Keratinocyte (primary cell): Measurements from ENCODE around the gene GASK1A. TPM values are rescaled to one million over a fixed set of nuclear protein-coding genes. Genes with fewer than 3 reads are reported as not detected.

Experiments
- DNase-seq: peaks from one replicate; pipeline ENCODE4 v3.0.0-alpha.2; 2011; ENCODE audit warnings: low read depth, missing footprints, low spot score
- FAIRE-seq: peaks from 2 replicates; lab custom pipeline; 2011; peaks lifted over from hg19 to GRCh38; lab: Jason Lieb, UNC
- H2AFZ ChIP-seq: 2 replicates; pipeline ENCODE4 v1.6.0; 2012; ENCODE audit warnings: low read length, control low read depth, inconsistent platforms; ENCODE audit not compliant: control insufficient read depth
- H3K27ac ChIP-seq: 2 replicates; pipeline ENCODE4 v1.5.1; 2011; ENCODE audit warnings: low read length; ENCODE audit not compliant: control insufficient read depth, insufficient read depth
- H3K27me3 ChIP-seq: 3 replicates; pipeline ENCODE4 v1.6.0; 2011; ENCODE audit warnings: low read length; ENCODE audit not compliant: control insufficient read depth, insufficient read depth; ENCODE audit errors: extremely low read depth
- H3K36me3 ChIP-seq, 2 experiments: 2 replicates in 1 of 2; 3 replicates in 1 of 2; pipeline ENCODE4 v1.5.1; 2011; ENCODE audit warnings: low read length in 2 of 2, mild to moderate bottlenecking in 1 of 2; ENCODE audit not compliant: control insufficient read depth in 2 of 2, insufficient read depth in 2 of 2; ENCODE audit errors: extremely low read depth in 1 of 2
- H3K4me1 ChIP-seq: 3 replicates; pipeline ENCODE4 v1.5.1; 2011; ENCODE audit warnings: low read length; ENCODE audit not compliant: control insufficient read depth, insufficient read depth; ENCODE audit errors: extremely low read depth
- H3K4me2 ChIP-seq: 3 replicates; pipeline ENCODE4 v1.6.0; 2011; ENCODE audit warnings: low read depth, low read length; ENCODE audit not compliant: control insufficient read depth, insufficient read depth; ENCODE audit errors: extremely low read depth
- H3K4me3 ChIP-seq, 3 experiments: fragments of 200-600 bp in 1 of 3; sonication (generic) in 1 of 3; 2 replicates in 2 of 3; 3 replicates in 1 of 3; pipeline ENCODE4 v1.5.1; 2011 to 2016; ENCODE audit warnings: low read length in 3 of 3, mild to moderate bottlenecking in 3 of 3, control low read depth in 2 of 3, inconsistent platforms in 1 of 3, low read depth in 1 of 3, mixed read lengths in 1 of 3, mixed run types in 1 of 3, moderate library complexity in 1 of 3; ENCODE audit not compliant: control insufficient read depth in 2 of 3, insufficient read depth in 2 of 3; ENCODE audit errors: extremely low read depth in 1 of 3
- H3K79me2 ChIP-seq: 2 replicates; pipeline ENCODE4 v1.6.0; 2012; ENCODE audit warnings: low read length; ENCODE audit not compliant: control insufficient read depth, insufficient read depth
- H3K9ac ChIP-seq: 3 replicates; pipeline ENCODE4 v1.6.0; 2011; ENCODE audit warnings: low read length; ENCODE audit not compliant: control insufficient read depth, insufficient read depth; ENCODE audit errors: extremely low read depth
- H3K9me1 ChIP-seq: 3 replicates; pipeline ENCODE4 v1.6.0; 2011; ENCODE audit warnings: low read length; ENCODE audit not compliant: control insufficient read depth, insufficient read depth; ENCODE audit errors: extremely low read depth
- H3K9me3 ChIP-seq: 2 replicates; pipeline ENCODE4 v1.5.1; 2012; ENCODE audit warnings: low read depth, low read length; ENCODE audit not compliant: control insufficient read depth
- H4K20me1 ChIP-seq: 3 replicates; pipeline ENCODE4 v1.6.0; 2011; ENCODE audit warnings: low read length; ENCODE audit not compliant: control insufficient read depth, insufficient read depth; ENCODE audit errors: extremely low read depth
- EZH2 ChIP-seq: IDR thresholded peaks from one replicate; pipeline ENCODE4 v1.6.1; 2012; ENCODE audit warnings: inconsistent platforms, mild to moderate bottlenecking, low read length, moderate library complexity
- dilution Hi-C: fragments of 300-500 bp; cut with MboI; formaldehyde crosslinking; loops from one replicate; pipeline ENCODE4 v1.7.0; 2020; ENCODE audit warnings: low sequenced_read_pairs; ENCODE audit not compliant: extremely low pct_ligation_motif_present
- polyA plus RNA-seq, 5 experiments: library from polyadenylated mRNA; depleted of rRNA in 3 of 5; stranded (reverse) in 3 of 5; stranded (forward) in 1 of 5; unstranded in 1 of 5; fragments of >200 nt; gene quantifications; 1 replicate in 1 of 5; 2 replicates in 3 of 5; 3 replicates in 1 of 5; pipeline versions ENCODE4 v1.2.1 to v1.2.3, GENCODE V29; 2011 to 2012; ENCODE audit warnings: missing spikeins in 2 of 5, low read depth in 1 of 5, low replicate concordance in 1 of 5
- TF ChIP-seq, protein P1 (sequence below), 3 experiments: IDR thresholded peaks in 1 of 3; conservative IDR thresholded peaks in 1 of 3; optimal IDR thresholded peaks in 1 of 3; 2 replicates in 2 of 3; 3 replicates in 1 of 3; pipeline versions ENCODE3 to v1.5.1; 2011; ENCODE audit warnings: low read length in 3 of 3, mild to moderate bottlenecking in 3 of 3, moderate library complexity in 2 of 3, control low read depth in 1 of 3, inconsistent platforms in 1 of 3; ENCODE audit not compliant: insufficient read depth in 2 of 3; ENCODE audit errors: extremely low read depth in 1 of 3

Gene GASK1A
- polyA plus RNA-seq, 1 donor (not counting 4 experiments of a cell fraction or from before 2014, with no cell fraction given), result 0.30 TPM

DNA sequence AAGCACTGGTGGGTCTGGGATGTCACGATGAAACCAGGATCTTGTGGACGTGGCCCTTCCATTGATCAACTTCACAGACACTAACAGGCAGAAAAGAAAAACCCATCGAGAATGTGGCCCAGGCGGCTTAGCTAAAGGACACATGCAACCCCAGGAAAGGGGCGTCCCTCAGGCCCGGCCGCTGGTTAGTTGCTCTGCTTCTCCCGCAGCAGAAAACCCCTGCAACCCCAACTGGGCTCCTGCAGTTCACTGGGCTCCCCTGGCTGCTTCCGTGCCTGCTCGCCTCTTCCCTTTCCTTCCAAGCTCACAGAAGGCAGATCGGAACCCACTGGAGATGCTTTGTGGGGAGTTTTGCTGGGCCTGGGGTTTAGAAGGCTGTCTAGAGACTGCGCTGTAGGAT, 1.1 kb downstream of the GASK1A start:
- FAIRE-seq (no peak), DNase-seq (no peak)
- Histone ChIP-seq H3K4me1 (no peaks in the 10 kb centered on the region), H3K79me2 (no peaks in the 10 kb centered on the region), H3K9me3 (no peaks in the 10 kb centered on the region), H3K9me1 (no peaks in the 10 kb centered on the region), H3K4me2 (no peak overlapping the region), H3K4me3 (no peak overlapping the region), H3K27ac (no peak overlapping the region), H4K20me1 (peaks cover 3% of the 10 kb centered on the region), H2AFZ (no peak overlapping the region), H3K27me3 (peaks cover 55% of the 10 kb centered on the region), H3K9ac (no peak overlapping the region), H3K36me3 (no peaks in the 10 kb centered on the region)
- TF ChIP-seq, protein P1, sequence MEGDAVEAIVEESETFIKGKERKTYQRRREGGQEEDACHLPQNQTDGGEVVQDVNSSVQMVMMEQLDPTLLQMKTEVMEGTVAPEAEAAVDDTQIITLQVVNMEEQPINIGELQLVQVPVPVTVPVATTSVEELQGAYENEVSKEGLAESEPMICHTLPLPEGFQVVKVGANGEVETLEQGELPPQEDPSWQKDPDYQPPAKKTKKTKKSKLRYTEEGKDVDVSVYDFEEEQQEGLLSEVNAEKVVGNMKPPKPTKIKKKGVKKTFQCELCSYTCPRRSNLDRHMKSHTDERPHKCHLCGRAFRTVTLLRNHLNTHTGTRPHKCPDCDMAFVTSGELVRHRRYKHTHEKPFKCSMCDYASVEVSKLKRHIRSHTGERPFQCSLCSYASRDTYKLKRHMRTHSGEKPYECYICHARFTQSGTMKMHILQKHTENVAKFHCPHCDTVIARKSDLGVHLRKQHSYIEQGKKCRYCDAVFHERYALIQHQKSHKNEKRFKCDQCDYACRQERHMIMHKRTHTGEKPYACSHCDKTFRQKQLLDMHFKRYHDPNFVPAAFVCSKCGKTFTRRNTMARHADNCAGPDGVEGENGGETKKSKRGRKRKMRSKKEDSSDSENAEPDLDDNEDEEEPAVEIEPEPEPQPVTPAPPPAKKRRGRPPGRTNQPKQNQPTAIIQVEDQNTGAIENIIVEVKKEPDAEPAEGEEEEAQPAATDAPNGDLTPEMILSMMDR (optimal IDR thresholded peaks at IDR 0.05 in 1 of 3, IDR thresholded peaks at IDR 0.05 in 1 of 3, conservative IDR thresholded peaks at IDR 0.05 in 1 of 3; ENCODE audit: extremely low read depth in 1 of 3, insufficient read depth in 2 of 3, low read length in 3 of 3), result no peak
- TF ChIP-seq EZH2, result no peak
- dilution Hi-C loops, result no loop called here

DNA sequence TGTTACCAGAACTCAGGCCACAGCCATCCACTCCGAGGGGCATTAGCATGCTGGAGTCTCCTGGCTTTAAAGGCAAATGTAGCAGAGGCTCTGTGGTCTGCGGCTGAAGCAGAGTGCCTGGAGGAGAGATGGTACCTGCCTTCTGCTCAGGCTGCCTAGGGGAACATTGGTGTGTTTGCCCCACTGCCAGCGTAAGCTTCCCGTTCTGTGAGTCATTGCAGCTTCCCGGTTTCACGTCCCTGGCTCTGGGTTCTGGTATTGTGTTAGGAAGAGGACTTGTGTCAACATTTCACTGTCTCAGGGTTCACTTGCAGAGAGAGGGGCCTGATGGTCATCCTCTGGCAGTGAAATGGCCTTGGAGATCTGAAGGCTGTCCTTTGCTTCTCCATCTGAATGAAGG, 1.8 kb downstream of the GASK1A start:
- FAIRE-seq, result no peak
- Histone ChIP-seq H3K4me2 (no peak overlapping the region), H3K27me3 (peaks cover 60% of the 10 kb centered on the region), H3K9me3 (no peaks in the 10 kb centered on the region), H3K9ac (no peak overlapping the region), H3K4me3 (no peak overlapping the region), H3K9me1 (no peaks in the 10 kb centered on the region), H3K27ac (no peak overlapping the region), H2AFZ (no peak overlapping the region), H3K4me1 (no peaks in the 10 kb centered on the region), H4K20me1 (peaks cover 3% of the 10 kb centered on the region), H3K36me3 (no peaks in the 10 kb centered on the region), H3K79me2 (no peaks in the 10 kb centered on the region)
- DNase-seq, result no peak
- TF ChIP-seq, protein P1 (optimal IDR thresholded peaks at IDR 0.05 in 1 of 3, IDR thresholded peaks at IDR 0.05 in 1 of 3, conservative IDR thresholded peaks at IDR 0.05 in 1 of 3; ENCODE audit: extremely low read depth in 1 of 3, insufficient read depth in 2 of 3, low read length in 3 of 3), result no peak
- TF ChIP-seq EZH2, result no peak
- dilution Hi-C loops, result no loop called here
